Suprapubic skin (tissue), 4 donors: ENCODE results near the gene REELD1. TPM values are rescaled to one million over a fixed set of nuclear protein-coding genes. Genes with fewer than 3 reads are reported as not detected.

Source experiments
- DNase-seq, 2 donors: peaks; one replicate each; pipeline ENCODE4 v3.0.0-alpha.2; 2019; ENCODE audit warnings: low spot score in 2 of 2
- H3K27ac ChIP-seq: fragments of 200-600 bp; sonication (generic); one replicate; pipeline ENCODE4 v1.5.1; 2019
- H3K27me3 ChIP-seq: fragments of 200-600 bp; sonication (generic); one replicate; pipeline ENCODE4 v1.5.1; 2019
- H3K36me3 ChIP-seq: fragments of 200-600 bp; sonication (generic); one replicate; pipeline ENCODE4 v1.5.1; 2019
- H3K4me1 ChIP-seq: fragments of 200-600 bp; sonication (generic); one replicate; pipeline ENCODE4 v1.5.1; 2019
- H3K4me3 ChIP-seq: fragments of 200-600 bp; sonication (generic); one replicate; pipeline ENCODE4 v1.5.1; 2019; ENCODE audit warnings: mild to moderate bottlenecking
- H3K9me3 ChIP-seq: fragments of 200-600 bp; sonication (generic); one replicate; pipeline ENCODE4 v1.5.1; 2019
- CTCF ChIP-seq, 2 donors: fragments of 200-600 bp in 1 of 2; fragments of 450-650 bp in 1 of 2; sonication (generic) in 1 of 2; IDR thresholded peaks; one replicate each; pipeline ENCODE4 v1.5.1; 2016 to 2019; ENCODE audit warnings: antibody characterized with exemption in 2 of 2, mild to moderate bottlenecking in 1 of 2, moderate library complexity in 1 of 2
- EP300 ChIP-seq: sonication (generic); formaldehyde crosslinking; IDR thresholded peaks from one replicate; pipeline ENCODE4 v1.6.1; 2017; ENCODE audit warnings: antibody characterized with exemption
- POLR2A ChIP-seq, 2 donors: fragments of 450-650 bp; IDR thresholded peaks; one replicate each; pipeline ENCODE4 v1.6.1; 2017; ENCODE audit warnings: antibody characterized with exemption in 2 of 2, mild to moderate bottlenecking in 2 of 2, moderate library complexity in 2 of 2
- POLR2AphosphoS5 ChIP-seq, 3 donors: sonication (generic); formaldehyde crosslinking; IDR thresholded peaks; one replicate each; pipeline ENCODE4 v1.6.1; 2017; ENCODE audit warnings: antibody characterized with exemption in 3 of 3
- WGBS: methylation state at CpG from one replicate; pipeline ENCODE4 v1.1.5; 2018; 5-methylcytosine and 5-hydroxymethylcytosine counted together
- total RNA-seq, 4 donors: library from RNA; depleted of rRNA; stranded (reverse); fragments of >200 nt; gene quantifications; one replicate each; pipeline ENCODE4 v1.1.0, GENCODE V29; 2016

The REELD1 gene
- total RNA-seq, 4 donors from 2014 or later = 2.0 TPM; not detected in 3

GRCh38 chr4:146274774-146275173, 60.4 kb downstream of the REELD1 start:
- no peaks in the 10 kb centered on the region for H3K36me3 ChIP-seq
- WGBS = 100% methylated on average over 1 of the region's 1 CpG
- no peaks in the 10 kb centered on the region for H3K27me3 ChIP-seq

GRCh38 chr4:146275370-146275769, 61.0 kb downstream of the REELD1 start:
- TF ChIP-seq POLR2A (IDR thresholded peaks at IDR 0.05) = no peak
- TF ChIP-seq EP300 = no peak
- no peak for TF ChIP-seq POLR2AphosphoS5 (IDR thresholded peaks at IDR 0.05)
- TF ChIP-seq CTCF (IDR thresholded peaks at IDR 0.05) = no peak
- H3K36me3 ChIP-seq = no peaks in the 10 kb centered on the region
- H3K9me3 ChIP-seq = no peaks in the 10 kb centered on the region
- no peak for DNase-seq
- H3K4me1 ChIP-seq = no peaks in the 10 kb centered on the region
- no peaks in the 10 kb centered on the region for H3K27me3 ChIP-seq
- no peak overlapping the region for H3K4me3 ChIP-seq
- H3K27ac ChIP-seq = no peak overlapping the region

More at GRCh38 chr4:146274774-146275173, 60.4 kb downstream of the REELD1 start:
- Histone ChIP-seq H3K27ac (no peak overlapping the region), H3K9me3 (no peaks in the 10 kb centered on the region), H3K4me1 (no peaks in the 10 kb centered on the region), H3K4me3 (no peak overlapping the region)
- no peak for DNase-seq
- TF ChIP-seq EP300 = no peak

- Histone ChIP-seq H3K36me3 (no peaks in the 10 kb centered on the region), H3K4me3 (no peak overlapping the region), H3K27me3 (no peaks in the 10 kb centered on the region), H3K27ac (no peak overlapping the region), H3K4me1 (no peaks in the 10 kb centered on the region), H3K9me3 (no peaks in the 10 kb centered on the region)
- TF ChIP-seq EP300 (no peak), CTCF (IDR thresholded peaks at IDR 0.05) (no peak), POLR2A (IDR thresholded peaks at IDR 0.05) (no peak), POLR2AphosphoS5 (IDR thresholded peaks at IDR 0.05) (no peak)
- WGBS = 79% methylated on average over 1 of the region's 1 CpG
- no peak for DNase-seq
Measured at GRCh38 chr4:146278986-146279385, 64.6 kb downstream of the REELD1 start.

Other genes starting within 250 kb of the REELD1 start
- 10 to 100 TPM; 14.7 to 30.2 (median 25.2) TPM for gene LSM6, start 38.8 kb upstream of the REELD1 start, total RNA-seq